SU-DHL-6 (cell line): ENCODE data around the gene SHROOM1.

ENCODE experiments used
- H2AFZ ChIP-seq: fragments of 200-600 bp; sonication (generic); 2 replicates; pipeline ENCODE4 v1.6.1; 2014; ENCODE audit warnings: low read depth, mild to moderate bottlenecking, moderate library complexity, mixed read lengths, antibody characterized with exemption, low read length; ENCODE audit not compliant: severe bottlenecking
- H3F3A ChIP-seq: fragments of 200-600 bp; shearing (Covaris generic); 2 replicates; pipeline ENCODE4 v1.6.0; 2016; ENCODE audit warnings: antibody characterized with exemption, mild to moderate bottlenecking; ENCODE audit not compliant: insufficient read depth
- H3K27ac ChIP-seq: fragments of 200-600 bp; sonication (generic); 2 replicates; pipeline ENCODE4 v1.5.1; 2016; ENCODE audit warnings: low read depth, mild to moderate bottlenecking, low read length, moderate library complexity, mixed read lengths
- H3K27me3 ChIP-seq: fragments of 200-600 bp; sonication (generic), shearing (Covaris generic); 2 replicates; pipeline ENCODE4 v1.6.0; 2014; ENCODE audit warnings: mild to moderate bottlenecking, low read length
- H3K36me3 ChIP-seq: fragments of 200-600 bp; sonication (generic); 2 replicates; pipeline ENCODE4 v1.6.1; 2014; ENCODE audit warnings: mild to moderate bottlenecking, low read length, mixed read lengths
- H3K4me2 ChIP-seq: fragments of 300-600, 200-600 bp; shearing (Covaris generic), sonication (generic); 2 replicates; pipeline ENCODE4 v1.6.0; 2014; ENCODE audit warnings: low read length, low read depth, mild to moderate bottlenecking; ENCODE audit not compliant: poor library complexity, severe bottlenecking
- H3K4me3 ChIP-seq: fragments of 200-600 bp; sonication (generic); 2 replicates; pipeline ENCODE4 v1.5.1; 2014; ENCODE audit warnings: antibody characterized with exemption, low read length, mild to moderate bottlenecking, mixed read lengths; ENCODE audit not compliant: insufficient read depth, poor library complexity, severe bottlenecking
- H3K79me2 ChIP-seq: fragments of 200-600 bp; sonication (generic); 2 replicates; pipeline ENCODE4 v1.6.1; 2014; ENCODE audit warnings: mild to moderate bottlenecking, low read length, moderate library complexity; ENCODE audit not compliant: insufficient read depth
- H3K9ac ChIP-seq: fragments of 200-600 bp; sonication (generic); 2 replicates; pipeline ENCODE4 v1.7.0; 2014; ENCODE audit warnings: mild to moderate bottlenecking, low read length
- H3K9me2 ChIP-seq: fragments of 200-600 bp; sonication (generic); replicated peaks from 2 replicates; pipeline ENCODE4 v1.6.1; 2014; ENCODE audit warnings: low read length; ENCODE audit not compliant: insufficient read depth
- H3K9me3 ChIP-seq: fragments of 200-600 bp; sonication (generic); 2 replicates; pipeline ENCODE4 v1.6.1; 2014; ENCODE audit warnings: low read length, mixed read lengths; ENCODE audit not compliant: insufficient read depth
- H4K20me1 ChIP-seq: fragments of 200-600 bp; sonication (generic); 2 replicates; pipeline ENCODE4 v1.6.1; 2014; ENCODE audit warnings: low read depth, mild to moderate bottlenecking, antibody characterized with exemption, low read length, moderate library complexity, mixed read lengths
- EZH2phosphoT487 ChIP-seq: fragments of 200-600 bp; sonication (generic), shearing (Covaris generic); conservative IDR thresholded peaks from 2 replicates; pipeline ENCODE4 v1.6.1; 2018; ENCODE audit warnings: mild to moderate bottlenecking, antibody characterized with exemption, low read length, moderate library complexity, mixed read lengths
- TF ChIP-seq, protein P1 (sequence below): fragments of 200-600 bp; sonication (generic); IDR thresholded peaks from one replicate; pipeline ENCODE4 v1.5.1; 2017; ENCODE audit warnings: antibody characterized with exemption, mild to moderate bottlenecking, low read length, moderate library complexity; ENCODE audit not compliant: insufficient read depth, poor library complexity, severe bottlenecking

Gene SHROOM1

GRCh38 chr5:132779961-132780360 is 50.5 kb downstream of the SHROOM1 start:
- H3K4me2 ChIP-seq: no peak overlapping the region
- no peaks in the 10 kb centered on the region for H3K9me3 ChIP-seq
- H3K79me2 ChIP-seq: no peaks in the 10 kb centered on the region
- no peak overlapping the region for H3K27ac ChIP-seq
- no peaks in the 10 kb centered on the region for H3K9me2 ChIP-seq
- TF ChIP-seq, protein P1, sequence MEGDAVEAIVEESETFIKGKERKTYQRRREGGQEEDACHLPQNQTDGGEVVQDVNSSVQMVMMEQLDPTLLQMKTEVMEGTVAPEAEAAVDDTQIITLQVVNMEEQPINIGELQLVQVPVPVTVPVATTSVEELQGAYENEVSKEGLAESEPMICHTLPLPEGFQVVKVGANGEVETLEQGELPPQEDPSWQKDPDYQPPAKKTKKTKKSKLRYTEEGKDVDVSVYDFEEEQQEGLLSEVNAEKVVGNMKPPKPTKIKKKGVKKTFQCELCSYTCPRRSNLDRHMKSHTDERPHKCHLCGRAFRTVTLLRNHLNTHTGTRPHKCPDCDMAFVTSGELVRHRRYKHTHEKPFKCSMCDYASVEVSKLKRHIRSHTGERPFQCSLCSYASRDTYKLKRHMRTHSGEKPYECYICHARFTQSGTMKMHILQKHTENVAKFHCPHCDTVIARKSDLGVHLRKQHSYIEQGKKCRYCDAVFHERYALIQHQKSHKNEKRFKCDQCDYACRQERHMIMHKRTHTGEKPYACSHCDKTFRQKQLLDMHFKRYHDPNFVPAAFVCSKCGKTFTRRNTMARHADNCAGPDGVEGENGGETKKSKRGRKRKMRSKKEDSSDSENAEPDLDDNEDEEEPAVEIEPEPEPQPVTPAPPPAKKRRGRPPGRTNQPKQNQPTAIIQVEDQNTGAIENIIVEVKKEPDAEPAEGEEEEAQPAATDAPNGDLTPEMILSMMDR: no peak
- no peak for TF ChIP-seq EZH2phosphoT487
- no peak overlapping the region for H3K4me3 ChIP-seq
- H2AFZ ChIP-seq: no peak overlapping the region
- no peaks in the 10 kb centered on the region for H4K20me1 ChIP-seq
- no peaks in the 10 kb centered on the region for H3K27me3 ChIP-seq
- H3K36me3 ChIP-seq: no peaks in the 10 kb centered on the region
- H3F3A ChIP-seq: no peaks in the 10 kb centered on the region
- H3K9ac ChIP-seq: no peak overlapping the region

DNA sequence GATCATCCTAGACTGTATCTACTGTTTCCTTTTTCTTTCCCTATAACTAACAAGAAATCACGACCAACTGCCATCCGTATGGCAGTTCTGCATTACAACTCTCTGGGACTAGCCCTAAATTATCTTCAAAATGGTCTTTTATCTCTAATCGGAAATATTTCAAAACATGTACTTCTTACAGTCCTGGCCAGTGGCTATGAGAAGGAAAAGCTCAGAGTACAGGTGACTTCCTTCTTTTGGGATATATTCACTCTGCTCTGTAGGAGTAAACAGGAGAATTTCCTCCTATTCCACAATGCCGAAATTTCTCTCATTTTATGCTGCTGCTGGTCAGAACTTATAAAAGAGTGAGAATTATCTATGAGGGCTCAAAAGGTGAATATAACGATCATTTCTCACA is 51.6 kb downstream of the SHROOM1 start:
- no peaks in the 10 kb centered on the region for H3F3A ChIP-seq
- no peak overlapping the region for H3K4me3 ChIP-seq
- no peak overlapping the region for H2AFZ ChIP-seq
- H3K27me3 ChIP-seq: no peaks in the 10 kb centered on the region
- H4K20me1 ChIP-seq: no peaks in the 10 kb centered on the region
- H3K27ac ChIP-seq: no peak overlapping the region
- H3K36me3 ChIP-seq: no peaks in the 10 kb centered on the region
- H3K9ac ChIP-seq: no peak overlapping the region
- H3K4me2 ChIP-seq: no peak overlapping the region
- H3K9me3 ChIP-seq: no peaks in the 10 kb centered on the region
- TF ChIP-seq EZH2phosphoT487: no peak
- TF ChIP-seq, protein P1: no peak
- H3K9me2 ChIP-seq: no peaks in the 10 kb centered on the region
- H3K79me2 ChIP-seq: no peaks in the 10 kb centered on the region

DNA sequence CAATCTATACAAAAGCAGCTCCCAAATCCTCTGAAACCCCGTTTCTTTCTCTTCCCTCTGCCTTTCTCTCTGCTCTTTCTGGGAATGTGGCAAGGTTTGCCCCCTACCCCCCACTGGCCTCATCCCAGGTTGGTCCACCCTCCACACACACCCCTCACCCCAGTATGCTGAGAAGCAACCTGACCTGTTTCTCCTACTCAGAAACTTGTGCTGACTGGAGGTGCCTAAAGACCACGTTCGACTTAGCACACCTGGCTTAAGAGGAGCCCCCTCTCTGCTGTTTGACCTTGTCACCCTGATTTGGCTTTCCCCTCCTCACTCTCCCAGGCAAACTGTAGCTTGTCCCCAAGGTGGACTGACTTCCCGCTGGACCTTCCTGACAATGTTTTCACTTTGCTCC is 52.3 kb downstream of the SHROOM1 start:
- no peaks in the 10 kb centered on the region for H3F3A ChIP-seq
- H3K36me3 ChIP-seq: no peaks in the 10 kb centered on the region
- no peak for TF ChIP-seq EZH2phosphoT487
- TF ChIP-seq, protein P1: no peak
- no peaks in the 10 kb centered on the region for H4K20me1 ChIP-seq
- H3K27me3 ChIP-seq: no peaks in the 10 kb centered on the region
- no peak overlapping the region for H3K27ac ChIP-seq
- H3K9me2 ChIP-seq: no peaks in the 10 kb centered on the region
- H3K4me3 ChIP-seq: no peak overlapping the region
- no peaks in the 10 kb centered on the region for H3K9me3 ChIP-seq
- no peaks in the 10 kb centered on the region for H3K79me2 ChIP-seq
- no peak overlapping the region for H3K4me2 ChIP-seq
- no peak overlapping the region for H3K9ac ChIP-seq
- H2AFZ ChIP-seq: no peak overlapping the region
